HG03196 (cell line): ENCODE results near the gene VTI1A.
"Not testable (repeated sequence)": the region's sequence is repeated elsewhere in the genome, so short reads cannot be mapped to it uniquely, and the experiment has no call there.

ENCODE experiments used
- ATAC-seq: cut with Tn5 transposase; IDR thresholded peaks from one replicate; pipeline ENCODE4 v1.9.1; 2021; ENCODE audit not compliant: unreplicated experiment

Gene VTI1A

GRCh38 chr10:112585960-112586359 is 138.9 kb downstream of the VTI1A start:
- no peak for ATAC-seq

- ATAC-seq: no peak
Measured at GRCh38 chr10:112587729-112588128, 140.7 kb downstream of the VTI1A start.

GRCh38 chr10:112588225-112588990 is 141.4 kb downstream of the VTI1A start:
- no peak for ATAC-seq

GRCh38 chr10:112589081-112589480 is 142.1 kb downstream of the VTI1A start:
- no peak for ATAC-seq

- not testable (repeated sequence) for ATAC-seq
Measured at GRCh38 chr10:112590786-112591185, 143.8 kb downstream of the VTI1A start.

DNA sequence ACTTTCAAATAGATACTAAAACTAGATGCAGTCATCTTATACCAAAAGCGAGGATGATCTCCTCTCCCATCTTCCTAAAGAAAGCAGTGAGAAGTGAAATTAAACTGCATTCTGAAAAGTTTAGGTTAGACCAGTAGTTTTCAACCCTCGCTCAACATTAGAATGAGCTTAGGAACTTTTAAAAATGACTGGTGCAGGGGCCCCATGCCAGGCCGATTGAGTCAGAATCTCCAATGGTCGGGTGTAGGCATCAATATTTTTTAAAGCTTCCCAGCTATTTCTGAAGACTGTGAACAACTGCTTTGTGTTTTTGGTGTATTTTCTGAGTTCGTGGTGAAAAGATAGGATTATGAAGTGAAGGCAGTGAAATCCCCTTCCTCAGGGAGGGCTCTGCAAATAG is 146.0 kb downstream of the VTI1A start:
- ATAC-seq: no peak

- no peak for ATAC-seq
Measured at GRCh38 chr10:112601214-112602090, 154.4 kb downstream of the VTI1A start.

DNA sequence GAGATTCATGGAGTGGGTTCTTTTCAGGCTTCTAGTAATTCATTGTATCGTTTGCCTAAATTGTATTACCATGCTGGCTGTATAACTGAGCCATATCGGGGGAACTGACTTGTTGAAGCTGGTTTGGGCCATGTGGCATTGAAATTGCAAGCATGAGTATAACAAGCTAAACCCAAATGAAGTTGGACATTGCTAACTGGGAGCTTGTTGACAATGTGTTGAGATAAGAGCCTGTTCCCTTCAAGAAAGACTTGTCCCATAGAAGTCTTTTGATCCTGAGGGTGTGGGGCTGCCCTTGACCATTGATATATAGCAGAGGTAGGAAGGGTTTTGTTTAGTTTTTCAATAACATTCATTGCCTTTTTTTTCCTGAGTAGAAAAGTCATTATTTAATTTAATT is 156.0 kb downstream of the VTI1A start:
- ATAC-seq: no peak

DNA sequence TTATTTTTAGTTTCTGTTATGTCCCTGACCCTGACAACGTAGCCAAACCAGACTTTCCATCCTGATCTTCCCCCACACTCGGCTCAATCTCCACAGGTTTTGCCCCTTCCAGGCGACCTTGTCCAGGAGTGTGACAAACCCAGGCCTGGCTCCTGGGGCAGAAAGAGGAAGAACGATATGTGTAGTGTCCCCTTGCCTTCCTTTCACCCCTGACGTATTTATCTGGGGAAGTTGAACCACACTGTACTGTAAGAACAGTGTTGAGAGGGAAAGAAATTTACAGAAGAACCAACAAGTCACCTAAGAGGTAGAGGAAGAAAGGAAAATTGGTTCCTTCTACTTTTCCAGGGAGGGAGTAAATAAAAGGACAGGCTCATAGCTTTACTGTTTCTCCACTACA is 158.0 kb downstream of the VTI1A start:
- ATAC-seq: no peak

GRCh38 chr10:112607506-112607905 is 160.5 kb downstream of the VTI1A start:
- ATAC-seq: no peak

- no peak for ATAC-seq
Measured at GRCh38 chr10:112613620-112614019, 166.6 kb downstream of the VTI1A start.

DNA sequence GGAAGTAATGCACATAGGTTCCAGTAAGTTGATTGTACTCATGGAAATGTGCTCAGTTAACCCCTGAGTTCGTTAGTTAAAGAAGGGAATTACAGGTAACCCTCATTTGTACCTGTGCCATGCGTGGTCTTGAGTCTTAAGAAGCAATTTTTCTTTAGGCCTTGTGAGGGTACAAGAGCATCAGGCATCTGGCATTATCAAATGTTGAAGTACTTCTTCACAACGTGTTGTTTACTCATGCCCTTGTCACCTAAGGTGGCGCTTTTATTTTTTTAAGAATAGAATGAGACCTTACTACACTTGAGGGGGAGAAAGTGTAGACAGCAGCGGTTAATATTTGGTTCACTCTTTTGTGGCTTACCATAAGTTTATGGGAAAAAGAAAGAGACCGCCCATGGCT is 167.1 kb downstream of the VTI1A start:
- no peak for ATAC-seq

DNA sequence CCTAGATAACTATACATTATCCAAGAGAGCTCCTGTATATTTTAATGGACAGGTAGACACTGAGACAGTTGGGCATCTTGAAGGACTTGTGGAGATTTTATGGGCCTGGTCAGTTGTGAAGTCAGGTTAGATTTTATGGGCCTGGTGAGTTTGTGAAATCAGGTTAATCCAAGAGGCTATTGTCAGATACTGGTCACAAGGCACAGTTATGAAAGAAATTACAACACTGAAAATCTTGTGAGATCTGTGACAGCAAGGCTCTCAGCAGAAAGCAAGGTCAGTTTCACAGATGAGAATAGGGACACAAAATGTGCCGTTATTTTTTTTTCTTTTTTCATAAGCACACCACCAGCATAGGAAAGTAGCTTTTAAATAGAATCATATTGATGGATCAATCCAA is 167.6 kb downstream of the VTI1A start:
- ATAC-seq: no peak

DNA sequence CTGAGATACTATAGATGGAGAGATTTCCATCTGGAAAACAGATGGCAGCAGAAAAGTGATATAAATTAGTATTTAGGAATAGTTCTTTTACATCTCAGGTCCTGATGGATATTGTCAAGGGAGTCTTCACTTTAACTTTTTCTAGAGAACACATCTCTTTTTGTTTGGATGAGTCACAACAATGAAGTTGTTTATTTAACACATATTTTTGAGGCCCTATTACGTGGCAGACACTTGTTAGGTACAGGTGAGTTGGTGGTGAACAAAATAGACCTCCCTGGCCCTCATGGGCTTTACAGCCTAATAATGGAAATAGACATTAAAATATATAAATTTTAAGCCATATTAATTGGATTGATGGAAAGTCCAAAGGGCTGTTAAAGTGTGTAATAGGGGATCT is 168.3 kb downstream of the VTI1A start:
- no peak for ATAC-seq

GRCh38 chr10:112616647-112617046 is 169.6 kb downstream of the VTI1A start:
- no peak for ATAC-seq

- ATAC-seq: no peak
Measured at GRCh38 chr10:112618814-112619213, 171.8 kb downstream of the VTI1A start.

- ATAC-seq: no peak
Measured at GRCh38 chr10:112619556-112619955, 172.5 kb downstream of the VTI1A start.

DNA sequence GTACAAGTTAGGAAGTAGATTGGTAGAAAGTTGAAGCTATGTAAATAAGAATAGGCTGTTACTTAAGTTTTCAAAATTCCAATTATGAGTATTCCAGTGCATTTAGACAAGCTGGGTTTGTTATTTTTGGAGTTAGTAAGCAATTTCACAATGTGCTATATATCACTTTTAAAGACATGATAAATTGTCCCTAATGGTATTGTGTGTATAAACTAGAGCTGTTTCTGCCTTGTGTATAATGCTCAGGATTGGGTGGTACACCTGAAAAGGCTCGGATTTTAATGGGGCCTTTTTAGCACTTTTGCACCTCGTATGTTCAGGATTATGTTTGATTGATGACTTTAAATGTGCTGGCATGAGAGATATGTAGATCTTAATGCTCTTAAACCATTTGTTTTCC is 175.8 kb downstream of the VTI1A start:
- ATAC-seq: no peak

DNA sequence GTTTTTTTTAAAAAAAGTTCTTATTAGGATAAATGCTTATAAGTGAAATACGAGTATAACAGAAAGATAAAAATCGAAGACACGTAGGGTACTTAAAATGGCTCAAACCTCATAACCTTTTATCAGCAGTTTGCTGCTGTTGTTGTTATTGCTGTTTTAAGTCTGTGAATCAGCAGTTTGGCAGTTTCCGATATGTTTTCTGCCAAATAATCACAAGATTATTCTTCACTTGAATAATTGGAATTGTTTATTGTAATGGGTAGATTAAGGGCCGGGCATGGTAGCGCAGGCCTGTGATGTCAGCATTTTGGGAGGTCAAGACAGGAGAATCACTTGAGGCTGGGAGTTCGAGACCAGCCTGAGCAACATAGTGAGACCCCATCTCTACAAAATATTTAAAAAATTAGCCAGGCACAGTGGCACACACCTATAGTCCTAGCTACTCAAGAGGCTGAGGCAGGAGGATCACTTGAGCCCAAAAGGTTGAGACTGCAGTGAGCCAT is 177.6 kb downstream of the VTI1A start:
- ATAC-seq: no peak

DNA sequence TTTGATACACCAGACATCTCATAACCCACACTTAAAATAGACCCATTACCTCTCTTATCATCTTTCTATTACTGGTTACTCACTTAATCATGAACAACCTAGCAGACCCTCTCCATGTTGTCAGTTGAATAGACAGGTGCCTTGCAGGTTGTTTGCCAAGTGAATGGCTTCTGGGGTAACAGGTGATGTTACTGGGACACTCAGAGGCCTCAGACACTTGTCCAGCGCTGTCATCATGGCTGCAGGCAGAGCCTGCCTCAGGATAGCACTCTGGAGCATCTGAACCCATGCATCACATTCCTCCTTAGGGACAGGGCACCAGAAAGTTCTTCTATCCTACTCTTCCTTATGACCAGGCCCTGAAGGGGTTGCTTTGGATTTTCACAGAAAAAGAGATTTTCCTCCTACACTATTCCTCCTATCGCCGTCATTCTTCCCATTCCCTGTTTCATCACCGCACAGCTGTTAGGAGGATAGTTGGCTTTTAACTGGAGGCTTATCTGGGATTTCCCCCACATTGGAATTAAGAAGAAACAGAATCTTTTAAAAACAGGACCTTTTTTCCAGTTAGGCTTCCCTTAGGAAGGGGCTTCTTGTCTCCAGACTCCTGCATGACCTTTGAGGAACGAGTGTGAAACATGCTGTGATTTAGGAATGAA is 182.1 kb downstream of the VTI1A start:
- no peak for ATAC-seq
